ENCODE results near the gene MIER2. TPM values are rescaled to one million over a fixed set of nuclear protein-coding genes. Genes with fewer than 3 reads are reported as not detected.

The MIER2 gene
- total and polyA plus RNA-seq, 7 donors = 6.6 to 31.9 (median 12.3) TPM

DNA sequence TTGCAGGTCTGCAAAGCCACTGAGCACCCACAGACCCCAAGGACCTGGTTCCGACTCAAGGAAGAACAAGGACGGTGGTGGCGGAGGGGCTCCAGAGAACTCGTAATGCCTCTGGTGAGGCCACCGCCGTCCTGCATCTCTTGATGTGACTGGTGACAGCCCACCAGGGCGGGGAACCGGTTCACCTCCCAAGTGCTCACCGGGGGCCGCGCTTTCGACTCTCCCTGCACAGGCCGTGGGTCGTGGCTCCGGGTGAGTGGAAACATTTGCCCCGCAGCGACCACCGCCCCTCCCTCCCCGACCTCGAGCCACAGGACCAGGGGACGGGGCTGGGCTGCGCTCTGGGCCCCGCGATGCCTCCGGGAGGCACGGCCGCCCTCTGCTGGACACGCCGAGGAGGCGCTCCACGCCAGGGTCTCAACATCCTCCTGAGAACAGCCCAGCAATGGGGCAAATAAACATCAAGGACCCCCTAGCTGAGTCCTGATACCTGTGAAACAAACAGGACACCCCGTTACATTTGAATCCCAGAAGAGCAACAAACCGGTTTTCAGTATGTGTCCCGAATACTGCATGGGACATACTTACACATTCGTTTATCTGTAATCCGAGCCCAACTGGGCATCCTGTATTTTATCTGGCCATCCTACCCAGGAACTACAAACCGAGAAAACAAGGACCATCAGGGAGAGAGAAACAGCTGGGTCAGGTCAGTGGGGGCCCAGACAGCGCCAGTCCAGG, 49.5 kb downstream of the MIER2 start:
- 9 to 10% methylated on average over 38 of the region's 38 CpGs for WGBS, 2 donors
- Histone ChIP-seq H3K27ac (peak overlapping the region in 3 of 4 donors; percentile 10 to 58 (median 32)), H3K4me3 (peak overlapping the region in 2 of 4 donors; percentile 16 to 27)

GRCh38 chr19:294341-294945, 50.2 kb downstream of the MIER2 start:
- Histone ChIP-seq H3K4me3 (peak overlapping the region in 2 of 4 donors; percentile 16 to 27), H3K36me3 (no peaks in the 10 kb centered on the region), H3K4me1 (peaks cover 0 to 37% (median 31%) of the 10 kb centered on the region in 4 donors), H3K9me3 (no peaks in the 10 kb centered on the region), H3K27me3 (peaks cover 24 to 54% (median 49%) of the 10 kb centered on the region in 3 donors), H3K27ac (peak overlapping the region in 1 of 4 donors; percentile 58)
- TF ChIP-seq POLR2AphosphoS5 (IDR thresholded peaks at IDR 0.05) (no peak), EP300 (IDR thresholded peaks at IDR 0.05) (no peak), CTCF (IDR thresholded peaks at IDR 0.05) (no peak), POLR2A (IDR thresholded peaks at IDR 0.05) (no peak)
- intact Hi-C loops (cut with DNase I) = no loop called here
- no peak for DNase-seq
- 3 to 8% methylated on average over 29 of the region's 29 CpGs for whole genome bisulfite sequencing, 2 donors

More for the DNA sequence above, 49.5 kb downstream of the MIER2 start:
- Histone ChIP-seq H3K4me1 (peaks cover 0 to 37% (median 31%) of the 10 kb centered on the region in 4 donors), H3K9me3 (no peaks in the 10 kb centered on the region), H3K27me3 (peaks cover 24 to 49% (median 45%) of the 10 kb centered on the region in 3 donors), H3K36me3 (no peaks in the 10 kb centered on the region)
- TF ChIP-seq CTCF (IDR thresholded peaks at IDR 0.05) (peak in 3 of 4 experiments; percentile 52 to 68 (median 55)), POLR2AphosphoS5 (IDR thresholded peaks at IDR 0.05) (no peak)
- intact Hi-C loops (cut with DNase I) = no loop called here
- no peak for DNase-seq

GRCh38 chr19:293436-294110, 51.0 kb downstream of the MIER2 start:
- H3K36me3 ChIP-seq = no peaks in the 10 kb centered on the region
- H3K4me3 ChIP-seq = no peak overlapping the region
- TF ChIP-seq POLR2A (IDR thresholded peaks at IDR 0.05) (no peak), EP300 (IDR thresholded peaks at IDR 0.05) (no peak), CTCF (IDR thresholded peaks at IDR 0.05) (no peak), POLR2AphosphoS5 (IDR thresholded peaks at IDR 0.05) (no peak)
- 50 to 74% methylated on average over 14 of the region's 14 CpGs for WGBS, 2 donors
- H3K4me1 ChIP-seq = peaks cover 0 to 37% (median 31%) of the 10 kb centered on the region in 4 donors
- no peak for DNase-seq
- peaks cover 24 to 54% (median 49%) of the 10 kb centered on the region in 3 donors for H3K27me3 ChIP-seq
- no peaks in the 10 kb centered on the region for H3K9me3 ChIP-seq
- H3K27ac ChIP-seq = no peak overlapping the region
- intact Hi-C loops (cut with DNase I) = no loop called here

GRCh38 chr19:292951-293350, 51.6 kb downstream of the MIER2 start:
- Histone ChIP-seq H3K36me3 (no peaks in the 10 kb centered on the region), H3K4me1 (peaks cover 0 to 37% (median 31%) of the 10 kb centered on the region in 4 donors), H3K4me3 (no peak overlapping the region), H3K9me3 (no peaks in the 10 kb centered on the region), H3K27ac (no peak overlapping the region), H3K27me3 (peaks cover 24 to 54% (median 49%) of the 10 kb centered on the region in 3 donors)
- TF ChIP-seq CTCF (IDR thresholded peaks at IDR 0.05) (no peak), POLR2AphosphoS5 (IDR thresholded peaks at IDR 0.05) (no peak), POLR2A (IDR thresholded peaks at IDR 0.05) (no peak), EP300 (IDR thresholded peaks at IDR 0.05) (no peak)
- 76 to 94% methylated on average over 4 of the region's 4 CpGs for WGBS, 2 donors
- intact Hi-C loops (cut with DNase I) = no loop called here
- no peak for DNase-seq

Measured in sigmoid colon (tissue), 7 donors.